GM19351 (cell line): Measurements from ENCODE around the gene TMEM8B.

Experiments
- ATAC-seq: cut with Tn5 transposase; IDR thresholded peaks from one replicate; pipeline ENCODE4 v1.9.1; 2021; ENCODE audit warnings: mild to moderate bottlenecking, moderate library complexity; ENCODE audit not compliant: unreplicated experiment

TMEM8B gene

GRCh38 chr9:35839926-35840325, 10.9 kb downstream of the TMEM8B start:
- no peak for ATAC-seq

DNA sequence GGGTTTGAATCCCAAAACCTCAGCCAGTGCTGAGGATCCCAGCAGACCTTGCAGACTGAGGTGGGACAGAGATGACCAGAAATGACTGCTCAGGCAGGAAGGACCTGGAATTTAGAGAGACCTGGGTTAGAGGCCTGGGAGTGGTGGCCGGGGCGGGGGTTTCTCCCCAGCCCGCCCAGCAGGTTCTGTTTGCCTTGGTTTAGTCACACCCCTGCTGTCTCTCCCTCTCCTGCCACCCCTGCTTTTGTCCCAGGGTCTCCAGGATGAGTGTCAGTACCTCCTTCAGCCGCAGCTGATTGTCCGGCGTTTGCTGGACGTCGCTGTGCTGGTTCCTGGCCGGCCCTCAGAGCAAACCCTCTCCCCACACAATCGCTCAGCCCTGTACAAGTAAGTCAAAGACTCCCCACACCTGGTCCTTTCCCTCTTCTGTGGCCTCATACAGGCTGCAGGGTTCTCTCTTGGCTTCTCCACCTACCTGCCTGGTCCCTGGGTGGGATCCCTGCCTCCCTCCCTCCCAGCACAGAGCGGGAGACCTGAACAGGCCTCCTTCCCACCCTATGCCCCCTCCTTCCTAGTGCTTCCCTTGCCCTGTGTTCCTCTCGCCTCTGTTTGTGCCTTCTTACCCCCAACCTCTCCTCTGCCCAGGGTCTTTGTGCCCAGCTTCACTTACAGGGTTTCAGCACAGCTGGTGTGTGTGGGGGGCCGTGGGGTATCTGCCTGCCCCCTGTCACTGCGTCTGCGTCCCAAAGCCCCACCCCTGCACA, 12.0 kb downstream of the TMEM8B start:
- no peak for ATAC-seq

GRCh38 chr9:35841645-35841900, 12.5 kb downstream of the TMEM8B start:
- ATAC-seq: no peak

- no peak for ATAC-seq
Observed at GRCh38 chr9:35842020-35842745, 13.2 kb downstream of the TMEM8B start.

DNA sequence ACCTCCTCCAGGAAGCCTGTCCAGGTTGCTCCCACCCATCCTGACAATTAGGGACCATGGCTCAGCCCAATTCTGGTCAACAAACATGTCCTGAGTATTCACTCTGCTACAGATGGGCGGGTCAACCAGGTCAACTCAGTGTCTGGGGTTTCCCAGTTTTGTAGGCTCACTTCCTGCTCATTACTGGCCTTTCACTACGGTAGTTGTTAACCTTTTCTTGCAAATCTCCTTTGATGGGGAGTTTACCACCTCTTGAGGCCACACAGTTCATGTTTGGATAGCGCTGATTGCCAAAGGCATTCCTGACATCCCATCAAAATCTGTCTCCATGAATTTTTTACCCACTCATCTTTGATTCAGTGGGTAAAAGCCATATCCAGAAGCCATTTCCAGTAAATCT, 13.8 kb downstream of the TMEM8B start:
- ATAC-seq: peak; percentile 84

DNA sequence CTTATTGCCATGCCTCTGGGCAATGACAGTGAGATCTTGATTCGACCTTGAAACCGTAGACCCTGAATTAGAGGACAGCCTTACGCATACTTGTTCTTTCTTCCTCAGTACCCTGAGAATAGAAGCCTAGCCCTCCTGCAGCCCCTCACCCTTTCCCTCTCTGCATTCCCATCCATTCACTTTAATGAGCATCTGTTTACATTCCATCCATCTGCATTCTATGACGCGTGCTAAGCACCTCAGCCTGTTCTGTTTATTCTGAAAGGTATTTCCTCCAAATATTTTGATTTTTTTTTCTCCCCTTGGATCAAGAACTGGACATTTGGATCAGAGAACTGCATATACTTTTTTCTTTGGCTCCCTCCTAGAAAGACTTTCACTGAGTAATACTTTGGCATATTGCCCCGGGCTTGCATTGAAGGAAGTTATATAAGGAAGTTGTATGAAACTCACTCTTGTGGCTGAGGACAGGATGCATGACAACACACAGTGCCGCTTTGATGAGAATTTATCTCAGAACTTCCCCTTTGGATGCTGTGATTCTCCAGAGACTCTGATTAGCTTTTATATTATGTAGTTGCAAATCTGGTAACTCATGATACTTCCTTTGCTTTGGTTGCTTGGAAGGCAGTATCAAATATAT, 15.7 kb downstream of the TMEM8B start:
- ATAC-seq: no peak

- no peak for ATAC-seq
Observed at GRCh38 chr9:35845824-35846771, 17.1 kb downstream of the TMEM8B start.

- ATAC-seq: peak; percentile 92
Observed at GRCh38 chr9:35847792-35848572, 19.0 kb downstream of the TMEM8B start.

- no peak for ATAC-seq
Observed at GRCh38 chr9:35852267-35852815, 23.3 kb downstream of the TMEM8B start.

DNA sequence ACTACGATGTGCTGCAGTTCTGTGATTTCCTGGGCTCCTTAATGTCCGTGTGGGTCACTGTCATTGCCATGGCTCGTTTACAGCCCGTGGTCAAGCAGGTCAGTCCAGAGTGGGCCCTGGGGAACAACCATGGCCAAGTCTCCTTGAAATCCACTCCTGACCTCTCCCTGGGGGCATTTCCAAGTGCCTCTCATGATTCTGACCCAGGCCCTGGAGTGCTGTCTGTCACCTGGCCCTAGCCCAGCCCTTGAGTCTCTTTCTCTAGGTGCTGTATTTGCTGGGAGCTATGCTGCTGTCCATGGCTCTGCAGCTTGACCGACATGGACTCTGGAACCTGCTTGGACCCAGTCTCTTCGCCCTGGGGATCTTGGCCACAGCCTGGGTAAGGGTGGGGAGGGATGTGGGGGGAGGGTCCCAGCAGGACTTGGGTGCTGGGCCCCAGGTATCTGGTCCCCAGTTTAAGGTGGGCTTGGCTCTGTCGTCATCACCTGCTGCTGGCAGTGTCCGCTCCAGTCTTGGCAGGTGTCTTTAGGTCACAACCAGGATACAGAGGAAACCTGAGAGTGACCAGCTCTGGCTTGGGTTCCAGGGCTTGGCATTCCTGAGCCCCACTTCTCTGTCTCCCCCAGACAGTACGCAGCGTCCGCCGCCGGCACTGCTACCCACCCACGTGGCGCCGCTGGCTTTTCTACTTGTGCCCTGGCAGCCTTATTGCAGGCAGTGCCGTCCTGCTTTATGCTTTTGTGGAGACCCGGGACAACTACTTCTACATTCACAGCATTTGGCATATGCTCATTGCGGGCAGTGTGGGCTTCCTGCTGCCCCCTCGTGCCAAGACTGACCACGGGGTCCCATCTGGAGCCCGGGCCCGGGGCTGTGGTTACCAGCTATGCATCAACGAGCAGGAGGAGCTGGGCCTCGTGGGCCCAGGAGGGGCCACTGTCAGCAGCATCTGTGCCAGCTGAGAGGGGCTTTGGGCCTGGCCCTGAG, 24.1 kb downstream of the TMEM8B start:
- ATAC-seq: no peak

GRCh38 chr9:35854091-35854762, 25.2 kb downstream of the TMEM8B start:
- ATAC-seq: no peak

DNA sequence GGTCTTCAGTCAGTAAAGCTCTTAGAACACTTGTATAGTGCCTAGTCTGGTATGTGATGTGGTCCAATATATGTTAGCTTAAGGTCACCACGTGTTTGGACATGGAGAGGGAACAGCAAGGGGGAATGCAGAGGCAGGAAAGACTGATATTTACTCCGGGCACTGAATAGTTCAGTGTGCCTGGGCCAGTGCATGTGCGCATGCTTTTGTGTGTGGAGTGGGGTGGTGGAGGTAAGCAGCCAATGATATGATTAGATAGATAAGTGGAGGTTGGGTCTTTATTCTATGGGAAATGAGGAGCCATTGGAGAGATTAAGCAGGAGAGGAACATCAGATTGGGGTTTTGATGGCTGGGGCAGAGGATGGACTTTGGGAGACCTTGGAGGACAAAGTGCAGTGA, 27.2 kb downstream of the TMEM8B start:
- no peak for ATAC-seq

DNA sequence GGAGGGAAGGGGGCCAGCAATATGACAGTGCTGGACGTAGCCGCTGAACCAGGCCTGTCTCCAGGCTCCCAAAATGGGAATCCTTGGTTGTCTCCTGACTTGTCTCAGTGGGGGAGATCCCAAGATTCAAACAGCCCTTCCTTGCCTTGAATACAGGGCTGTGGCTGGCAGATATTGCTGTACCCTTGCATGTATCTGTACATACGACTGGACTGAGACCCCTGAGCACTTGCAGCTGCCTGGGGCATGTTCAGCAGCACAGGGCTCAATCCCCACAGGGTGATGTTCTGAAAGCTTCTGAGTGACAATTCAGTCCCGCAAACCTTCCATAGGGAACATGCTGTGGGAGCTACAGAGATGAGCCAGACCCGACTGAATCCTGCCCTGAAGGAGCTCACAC, 27.9 kb downstream of the TMEM8B start:
- ATAC-seq: no peak

DNA sequence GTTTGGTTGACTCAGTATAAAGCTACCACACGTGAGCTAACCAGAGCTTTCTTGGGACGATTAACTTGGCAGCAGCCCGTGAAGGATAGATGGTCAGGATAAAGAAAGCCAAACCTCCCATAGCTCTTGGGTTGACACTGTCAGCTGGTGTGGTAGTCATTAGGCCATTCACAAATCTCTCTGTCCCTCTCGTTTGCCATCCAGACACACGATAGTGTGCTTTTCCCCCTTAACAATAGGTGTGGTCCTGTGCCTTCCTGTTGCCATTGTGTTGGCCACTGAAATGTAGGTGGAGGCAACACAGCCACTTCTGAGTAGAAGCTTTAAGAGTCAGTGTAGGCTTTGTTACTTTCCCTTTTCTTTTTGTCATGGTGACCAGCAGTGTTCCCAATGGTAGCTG, 29.4 kb downstream of the TMEM8B start:
- no peak for ATAC-seq

DNA sequence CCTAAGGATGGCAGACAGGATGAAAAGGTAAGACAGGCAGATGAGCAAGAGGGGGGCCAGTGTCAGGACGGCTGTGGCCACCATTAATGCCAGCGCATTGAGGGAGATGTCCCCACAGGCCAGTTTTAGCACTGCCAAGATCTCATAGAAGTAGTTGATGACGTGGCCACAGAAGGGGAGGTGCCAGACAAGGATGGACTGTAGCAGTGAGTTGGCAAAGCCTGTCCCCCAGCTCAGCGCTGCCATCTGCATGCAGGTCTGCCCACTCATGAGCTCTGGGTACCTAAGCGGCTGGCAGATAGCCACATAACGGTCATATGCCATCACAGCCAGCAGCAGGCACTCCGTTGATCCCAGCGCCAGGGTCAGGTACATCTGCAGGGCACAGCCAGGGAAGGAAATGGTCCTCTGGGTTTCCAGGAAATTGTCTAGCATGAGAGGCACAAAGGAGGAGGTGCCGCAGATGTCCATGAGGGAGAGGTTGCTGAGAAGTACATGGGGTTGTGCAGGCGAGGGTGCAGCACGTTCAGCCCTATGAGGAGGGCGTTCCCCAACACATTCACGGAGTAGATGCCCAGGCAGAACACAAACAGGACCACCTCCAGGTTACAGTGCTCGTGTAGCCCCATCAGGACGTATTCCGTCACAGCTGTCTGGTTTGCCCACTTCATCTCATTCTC, 30.4 kb downstream of the TMEM8B start:
- ATAC-seq: no peak

DNA sequence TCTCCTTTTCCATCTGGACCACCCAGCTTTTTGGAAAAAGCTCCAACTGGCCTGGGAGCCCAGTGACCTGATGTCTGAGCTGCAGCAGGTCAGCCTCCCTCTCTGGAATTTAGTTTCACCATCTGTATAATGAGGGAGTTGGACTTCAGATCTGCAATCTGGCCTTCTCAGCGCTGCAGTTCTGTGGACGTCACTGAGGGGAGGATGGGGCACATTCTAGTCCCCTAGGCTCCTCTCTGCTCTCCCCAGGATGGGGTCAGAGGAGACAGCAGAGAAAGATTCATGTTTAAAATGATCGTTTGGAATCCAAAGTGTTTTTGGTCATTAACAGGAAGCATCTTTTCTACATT, 30.9 kb downstream of the TMEM8B start:
- ATAC-seq: no peak

GRCh38 chr9:35861161-35861897, 32.3 kb downstream of the TMEM8B start:
- no peak for ATAC-seq
